NCI-H146 (cell line): ENCODE data around the gene CDKN2AIP.
A peak's percentile ranks its signal among the peaks of the same experiment; 100 is the strongest.
"Not testable (repeated sequence)": the region's sequence is repeated elsewhere in the genome, so short reads cannot be mapped to it uniquely, and the experiment has no call there.

Source experiments
- DNase-seq: peaks from one replicate; lab custom pipeline; 2025; lab: John Stamatoyannopoulos, UW

The CDKN2AIP gene

GRCh38 chr4:183413234-183414200 is 30.9 kb upstream of the CDKN2AIP start:
- DNase-seq = peak; percentile 82

GRCh38 chr4:183416879-183417755 is 27.3 kb upstream of the CDKN2AIP start:
- no peak for DNase-seq

GRCh38 chr4:183422962-183423631 is 21.3 kb upstream of the CDKN2AIP start:
- peak; percentile 13 for DNase-seq

GRCh38 chr4:183424109-183424744 is 20.2 kb upstream of the CDKN2AIP start:
- no peak for DNase-seq

- no peak for DNase-seq
Observed at GRCh38 chr4:183426507-183426906, 17.9 kb upstream of the CDKN2AIP start.

- DNase-seq = no peak
Observed at GRCh38 chr4:183429489-183429888, 14.9 kb upstream of the CDKN2AIP start.

GRCh38 chr4:183430317-183430993 is 14.0 kb upstream of the CDKN2AIP start:
- DNase-seq = no peak

GRCh38 chr4:183430994-183431347 is 13.5 kb upstream of the CDKN2AIP start:
- no peak for DNase-seq

- DNase-seq = no peak
Observed at GRCh38 chr4:183431614-183432013, 12.8 kb upstream of the CDKN2AIP start.

- not testable (repeated sequence) for DNase-seq
Observed at GRCh38 chr4:183433183-183433582, 11.3 kb upstream of the CDKN2AIP start.

- DNase-seq = no peak
Observed at GRCh38 chr4:183434264-183434663, 10.2 kb upstream of the CDKN2AIP start.

GRCh38 chr4:183434666-183435190 is 9.7 kb upstream of the CDKN2AIP start:
- peak; percentile 78 for DNase-seq

GRCh38 chr4:183435803-183436202 is 8.6 kb upstream of the CDKN2AIP start:
- no peak for DNase-seq

GRCh38 chr4:183436417-183436816 is 8.0 kb upstream of the CDKN2AIP start:
- no peak for DNase-seq

- no peak for DNase-seq
Observed at GRCh38 chr4:183437452-183437851, 7.0 kb upstream of the CDKN2AIP start.

GRCh38 chr4:183438458-183439113 is 5.8 kb upstream of the CDKN2AIP start:
- no peak for DNase-seq

- no peak for DNase-seq
Observed at GRCh38 chr4:183441276-183441675, 3.2 kb upstream of the CDKN2AIP start.

GRCh38 chr4:183443655-183444213 is 702 bp upstream of the CDKN2AIP start:
- DNase-seq = peak; percentile 91

GRCh38 chr4:183445097-183445428 is 627 bp downstream of the CDKN2AIP start:
- peak; percentile 70 for DNase-seq

GRCh38 chr4:183447646-183448045 is 3.2 kb downstream of the CDKN2AIP start:
- no peak for DNase-seq
